GM15510 (cell line): ENCODE results near the gene ANP32A.
A peak's percentile ranks its signal among the peaks of the same experiment; 100 is the strongest.

Experiments
- POLR2A ChIP-seq: IDR thresholded peaks from 3 replicates; pipeline ENCODE4 v1.6.1; 2011; ENCODE audit warnings: borderline replicate concordance; ENCODE audit not compliant: insufficient read length; ENCODE audit errors: extremely low read depth

ANP32A gene

GRCh38 chr15:68820295-68821189 lies at the start of gene ANP32A:
Gene ANP32A, minus strand, starts transcription at chr15:68820895. Its CDS starts 144 bp downstream, at chr15:68820751.
- TF ChIP-seq POLR2A = peak; percentile 52

- TF ChIP-seq POLR2A = no peak
Observed at GRCh38 chr15:68868296-68868695, 47.6 kb upstream of the ANP32A start.

GRCh38 chr15:68862415-68862814 lies 41.7 kb upstream of the ANP32A start:
- no peak for TF ChIP-seq POLR2A

- TF ChIP-seq POLR2A = no peak
Observed at GRCh38 chr15:68852461-68852860, 31.8 kb upstream of the ANP32A start.

GRCh38 chr15:68851971-68852370 lies 31.3 kb upstream of the ANP32A start:
- no peak for TF ChIP-seq POLR2A

- TF ChIP-seq POLR2A = no peak
Observed at GRCh38 chr15:68849497-68849896, 28.8 kb upstream of the ANP32A start.

GRCh38 chr15:68846851-68847439 lies 26.2 kb upstream of the ANP32A start:
- no peak for TF ChIP-seq POLR2A

- TF ChIP-seq POLR2A = no peak
Observed at GRCh38 chr15:68844856-68845550, 24.3 kb upstream of the ANP32A start.

GRCh38 chr15:68843425-68844311 lies 23.0 kb upstream of the ANP32A start:
- TF ChIP-seq POLR2A = no peak

GRCh38 chr15:68842958-68843357 lies 22.3 kb upstream of the ANP32A start:
- TF ChIP-seq POLR2A = no peak

GRCh38 chr15:68834346-68834745 lies 13.7 kb upstream of the ANP32A start:
- no peak for TF ChIP-seq POLR2A

GRCh38 chr15:68833700-68834331 lies 13.1 kb upstream of the ANP32A start:
- no peak for TF ChIP-seq POLR2A

GRCh38 chr15:68830141-68830785 lies 9.6 kb upstream of the ANP32A start:
- TF ChIP-seq POLR2A = no peak

GRCh38 chr15:68829068-68829467 lies 8.4 kb upstream of the ANP32A start:
- no peak for TF ChIP-seq POLR2A

GRCh38 chr15:68823561-68823960 lies 2.9 kb upstream of the ANP32A start:
- no peak for TF ChIP-seq POLR2A
